Smooth muscle cell (in vitro differentiated cells): ENCODE measurements around the gene NPC2. TPM values are rescaled to one million over a fixed set of nuclear protein-coding genes. Genes with fewer than 3 reads are reported as not detected.

Experiments used
- DNase-seq: peaks from one replicate; lab custom pipeline; 2025; ENCODE audit not compliant: unreplicated experiment; lab: John Stamatoyannopoulos, UW
- H2AFZ ChIP-seq: fragments of 200-600 bp; sonication (generic); 2 replicates; pipeline ENCODE4 v1.6.0; 2016; ENCODE audit warnings: antibody characterized with exemption, low read depth, mild to moderate bottlenecking
- H3F3A ChIP-seq: fragments of 200-600 bp; sonication (generic); 2 replicates; pipeline ENCODE4 v1.6.0; 2017; ENCODE audit warnings: antibody characterized with exemption, low read depth
- H3K27ac ChIP-seq: fragments of 200-600 bp; sonication (generic); 2 replicates; pipeline ENCODE4 v1.5.1; 2016; ENCODE audit warnings: low read depth, mild to moderate bottlenecking
- H3K27me3 ChIP-seq: fragments of 200-600 bp; sonication (generic); 2 replicates; pipeline ENCODE4 v1.6.1; 2016; ENCODE audit warnings: low read depth, mild to moderate bottlenecking
- H3K36me3 ChIP-seq: fragments of 200-600 bp; sonication (generic); 2 replicates; pipeline ENCODE4 v1.5.1; 2016; ENCODE audit warnings: low read depth
- H3K4me1 ChIP-seq: fragments of 200-600 bp; sonication (generic); 2 replicates; pipeline ENCODE4 v1.5.1; 2016; ENCODE audit warnings: low read depth
- H3K4me2 ChIP-seq: fragments of 200-600 bp; sonication (generic); 2 replicates; pipeline ENCODE4 v1.6.0; 2016; ENCODE audit warnings: mild to moderate bottlenecking
- H3K4me3 ChIP-seq: fragments of 200-600 bp; sonication (generic); 2 replicates; pipeline ENCODE4 v1.5.1; 2016; ENCODE audit warnings: mild to moderate bottlenecking
- H3K79me2 ChIP-seq: fragments of 200-600 bp; sonication (generic); 2 replicates; pipeline ENCODE4 v1.6.0; 2016; ENCODE audit warnings: low read depth, mild to moderate bottlenecking
- H3K9ac ChIP-seq: fragments of 200-600 bp; sonication (generic); 2 replicates; pipeline ENCODE4 v1.6.0; 2016; ENCODE audit warnings: low read depth
- H3K9me3 ChIP-seq: fragments of 200-600 bp; sonication (generic); replicated peaks from 2 replicates; pipeline ENCODE4 v1.5.1; 2016; ENCODE audit warnings: low read depth
- H4K20me1 ChIP-seq: fragments of 200-600 bp; sonication (generic); 2 replicates; pipeline ENCODE4 v1.6.0; 2016; ENCODE audit warnings: low read depth
- CTCF ChIP-seq: fragments of 200-600 bp; sonication (generic); IDR thresholded peaks from 2 replicates; pipeline ENCODE4 v1.5.1; 2017; ENCODE audit warnings: borderline replicate concordance, mild to moderate bottlenecking, antibody characterized with exemption; ENCODE audit not compliant: insufficient read depth, poor library complexity, severe bottlenecking
- WGBS: methylation state at CpG from one replicate; pipeline ENCODE4 v1.1.7; 2016; ENCODE audit warnings: low lambda C conversion rate; 5-methylcytosine and 5-hydroxymethylcytosine counted together
- polyA plus RNA-seq: library from polyadenylated mRNA; unstranded; fragments of >200 nt; fragmentation: Nextera tagmentation; extraction: Ambion mirVana; gene quantifications from 2 replicates; pipeline ENCODE4 v1.2.1, GENCODE V29; 2016
- total RNA-seq: library from RNA; depleted of rRNA; stranded (reverse); fragments of >200 nt; gene quantifications from 2 replicates; pipeline ENCODE4 v1.2.3, GENCODE V29; 2014

Gene NPC2
- total and polyA plus RNA-seq, 2 experiments from 2014 or later = 137 to 496 TPM

- H4K20me1 ChIP-seq = no peaks in the 10 kb centered on the region
- no peak overlapping the region for H3K4me2 ChIP-seq
- H3K27me3 ChIP-seq = peaks cover 87% of the 10 kb centered on the region
- DNase-seq = no peak
- peaks cover 10% of the 10 kb centered on the region for H3K4me1 ChIP-seq
- 80% methylated on average over 7 of the region's 7 CpGs for WGBS
- no peak overlapping the region for H2AFZ ChIP-seq
- no peaks in the 10 kb centered on the region for H3K79me2 ChIP-seq
- no peaks in the 10 kb centered on the region for H3K36me3 ChIP-seq
- no peak overlapping the region for H3K4me3 ChIP-seq
- H3K9me3 ChIP-seq = no peaks in the 10 kb centered on the region
- no peak overlapping the region for H3K9ac ChIP-seq
- H3K27ac ChIP-seq = no peak overlapping the region
- no peaks in the 10 kb centered on the region for H3F3A ChIP-seq
- TF ChIP-seq CTCF = no peak
These were observed 63.1 kb downstream of the NPC2 start for GRCh38 chr14:74429991-74430390.

Other genes starting within 250 kb of the NPC2 start
- 19.3 and 28.0 TPM in 2 replicates for gene ABCD4, start 190.4 kb downstream of the NPC2 start, total RNA-seq
- gene ABCD4, start 190.4 kb downstream of the NPC2 start, polyA plus RNA-seq = 33.8 and 46.3 TPM in 2 replicates
- 0.81 TPM in 1 of 2 replicates, not detected in the other for gene VRTN, start 144.8 kb downstream of the NPC2 start, total RNA-seq
- gene VRTN, start 144.8 kb downstream of the NPC2 start, polyA plus RNA-seq = not detected in 2 replicates
- gene SYNDIG1L, start 67.1 kb downstream of the NPC2 start, total RNA-seq = not detected in 2 replicates
- 0.44 TPM in 1 of 2 replicates, not detected in the other for gene SYNDIG1L, start 67.1 kb downstream of the NPC2 start, polyA plus RNA-seq
- gene ISCA2, start 460 bp upstream of the NPC2 start, total RNA-seq = 15.0 and 23.3 TPM in 2 replicates
- 65.8 and 79.2 TPM in 2 replicates for gene ISCA2, start 460 bp upstream of the NPC2 start, polyA plus RNA-seq
- gene LTBP2, start 118.9 kb upstream of the NPC2 start, total RNA-seq = 103 and 108 TPM in 2 replicates
- 74.2 and 90.1 TPM in 2 replicates for gene LTBP2, start 118.9 kb upstream of the NPC2 start, polyA plus RNA-seq
- 27.3 and 33.5 TPM in 2 replicates for gene AREL1, start 219.8 kb upstream of the NPC2 start, total RNA-seq
- gene AREL1, start 219.8 kb upstream of the NPC2 start, polyA plus RNA-seq = 9.4 and 9.6 TPM in 2 replicates
- 34.9 and 36.2 TPM in 2 replicates for gene FCF1, start 219.8 kb upstream of the NPC2 start, total RNA-seq
- gene FCF1, start 219.8 kb upstream of the NPC2 start, polyA plus RNA-seq = 14.6 and 17.5 TPM in 2 replicates